AG09319 (cell line): ENCODE measurements around the gene EPHB1.

ENCODE experiments used
- DNase-seq: peaks from one replicate; pipeline ENCODE4 v3.0.0-alpha.2; 2010; ENCODE audit warnings: low read depth; ENCODE audit errors: extremely low read depth
- TF ChIP-seq, protein P1 (sequence below): IDR thresholded peaks from 2 replicates; pipeline ENCODE4 v1.5.1; 2011; ENCODE audit warnings: low read depth, mild to moderate bottlenecking, inconsistent platforms, low read length, moderate library complexity

The EPHB1 gene

DNA sequence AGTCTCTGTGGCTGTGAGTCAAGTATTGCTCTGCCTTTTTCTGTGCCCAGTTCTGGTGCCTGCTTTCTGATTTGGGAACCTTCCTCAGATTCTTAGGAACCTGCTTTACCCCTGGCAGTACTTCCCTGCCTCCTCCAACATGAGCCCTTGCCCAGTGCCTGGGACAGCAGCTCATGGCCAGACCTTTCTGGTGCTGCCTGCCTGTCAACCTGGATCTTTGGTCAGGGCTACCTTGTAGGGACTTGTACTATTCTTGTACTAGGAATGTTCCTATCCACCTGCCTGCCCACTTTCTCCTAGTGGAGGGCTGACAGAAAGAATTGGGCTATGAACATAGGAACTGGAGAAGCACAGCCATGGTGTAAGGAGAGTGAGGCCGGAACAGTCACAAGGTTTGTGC lies 28.8 kb upstream of the EPHB1 start:
- DNase-seq = no peak
- TF ChIP-seq, protein P1, sequence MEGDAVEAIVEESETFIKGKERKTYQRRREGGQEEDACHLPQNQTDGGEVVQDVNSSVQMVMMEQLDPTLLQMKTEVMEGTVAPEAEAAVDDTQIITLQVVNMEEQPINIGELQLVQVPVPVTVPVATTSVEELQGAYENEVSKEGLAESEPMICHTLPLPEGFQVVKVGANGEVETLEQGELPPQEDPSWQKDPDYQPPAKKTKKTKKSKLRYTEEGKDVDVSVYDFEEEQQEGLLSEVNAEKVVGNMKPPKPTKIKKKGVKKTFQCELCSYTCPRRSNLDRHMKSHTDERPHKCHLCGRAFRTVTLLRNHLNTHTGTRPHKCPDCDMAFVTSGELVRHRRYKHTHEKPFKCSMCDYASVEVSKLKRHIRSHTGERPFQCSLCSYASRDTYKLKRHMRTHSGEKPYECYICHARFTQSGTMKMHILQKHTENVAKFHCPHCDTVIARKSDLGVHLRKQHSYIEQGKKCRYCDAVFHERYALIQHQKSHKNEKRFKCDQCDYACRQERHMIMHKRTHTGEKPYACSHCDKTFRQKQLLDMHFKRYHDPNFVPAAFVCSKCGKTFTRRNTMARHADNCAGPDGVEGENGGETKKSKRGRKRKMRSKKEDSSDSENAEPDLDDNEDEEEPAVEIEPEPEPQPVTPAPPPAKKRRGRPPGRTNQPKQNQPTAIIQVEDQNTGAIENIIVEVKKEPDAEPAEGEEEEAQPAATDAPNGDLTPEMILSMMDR = no peak

DNA sequence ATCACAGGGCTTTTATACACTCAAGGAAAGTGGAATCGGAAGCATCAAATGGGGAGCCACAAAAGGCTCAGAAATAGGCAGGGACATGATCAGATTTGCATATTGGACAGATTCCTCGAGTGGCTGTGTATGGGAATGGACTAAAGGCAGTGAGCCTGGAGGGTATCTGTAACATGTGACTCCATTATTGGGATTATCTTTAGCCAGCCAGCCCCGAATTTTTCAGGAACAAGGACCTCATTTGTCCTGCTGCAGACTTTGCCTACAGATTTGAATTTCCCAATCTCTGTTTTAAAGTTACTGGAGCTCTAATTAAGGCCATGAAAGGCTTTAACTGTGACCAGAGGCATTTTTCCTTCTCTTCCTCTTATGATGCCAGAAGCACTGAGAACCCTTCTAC lies 26.9 kb upstream of the EPHB1 start:
- DNase-seq = no peak
- TF ChIP-seq, protein P1 = no peak

DNA sequence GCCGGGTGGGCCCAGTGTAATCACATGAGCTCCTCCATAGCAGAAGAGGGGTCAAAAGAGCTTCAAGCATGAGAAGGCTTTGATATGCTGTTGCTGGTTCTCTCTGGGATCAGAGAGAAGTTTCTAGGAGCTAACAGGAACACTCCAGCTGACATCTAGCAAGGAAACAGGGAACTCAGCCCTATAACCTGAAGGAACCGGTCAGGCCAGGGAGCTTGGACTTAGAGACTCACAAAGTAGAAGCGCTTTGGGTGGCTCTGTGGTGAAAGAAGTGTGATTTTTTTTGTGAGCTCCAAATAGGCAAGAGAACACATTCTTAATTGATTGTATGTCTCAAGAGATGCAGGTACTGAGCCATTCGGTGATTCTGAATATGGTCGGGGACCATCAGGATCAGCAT lies 26.2 kb upstream of the EPHB1 start:
- TF ChIP-seq, protein P1 = no peak
- DNase-seq = no peak

DNA sequence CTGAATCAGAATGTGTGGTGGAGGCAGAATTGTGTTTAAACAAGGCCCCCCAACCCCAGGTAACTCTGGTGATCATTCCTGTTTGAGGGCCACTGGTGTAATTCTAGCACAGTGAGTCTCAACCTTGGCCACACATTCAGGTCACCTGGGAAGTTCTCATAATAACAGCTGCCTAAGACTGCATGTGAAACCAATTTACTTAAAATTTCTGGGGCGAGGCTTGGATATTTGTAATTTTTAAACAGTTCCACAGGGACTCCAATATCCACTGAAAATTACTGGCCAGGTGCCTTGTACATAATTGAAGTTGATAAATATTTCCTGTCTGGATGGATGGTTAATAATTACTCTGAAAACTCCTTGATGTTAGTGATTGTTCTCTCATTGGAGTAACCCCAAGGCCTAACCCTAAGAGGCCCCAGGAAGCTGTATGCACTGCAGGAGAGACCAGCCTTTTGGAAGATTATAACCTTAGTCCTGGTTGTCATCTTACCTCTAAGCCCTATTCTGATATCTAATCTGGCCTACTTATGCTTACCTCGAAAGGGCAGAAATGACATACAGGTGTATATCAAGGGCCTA lies 25.7 kb upstream of the EPHB1 start:
- DNase-seq = no peak
- TF ChIP-seq, protein P1 = no peak

DNA sequence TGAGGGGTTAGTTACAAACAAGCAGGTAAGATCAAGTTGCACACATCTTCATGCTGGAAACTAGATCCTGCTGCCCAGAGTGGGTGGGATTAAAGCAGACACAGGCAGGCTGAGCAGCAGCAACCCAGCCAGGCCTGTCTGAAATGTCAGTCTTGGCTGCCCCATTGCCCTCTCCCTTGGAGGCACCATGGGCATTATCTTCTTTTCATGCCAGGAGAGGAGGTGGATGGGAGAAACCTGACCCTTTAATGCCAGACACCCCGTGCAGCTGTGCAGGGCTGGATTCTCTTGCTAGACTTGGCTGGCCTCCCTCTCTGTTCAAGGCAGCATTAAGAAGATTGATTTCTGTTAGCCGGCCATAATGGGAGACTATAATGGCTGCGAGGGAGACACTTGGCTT lies 23.0 kb upstream of the EPHB1 start:
- TF ChIP-seq, protein P1 = no peak
- no peak for DNase-seq

DNA sequence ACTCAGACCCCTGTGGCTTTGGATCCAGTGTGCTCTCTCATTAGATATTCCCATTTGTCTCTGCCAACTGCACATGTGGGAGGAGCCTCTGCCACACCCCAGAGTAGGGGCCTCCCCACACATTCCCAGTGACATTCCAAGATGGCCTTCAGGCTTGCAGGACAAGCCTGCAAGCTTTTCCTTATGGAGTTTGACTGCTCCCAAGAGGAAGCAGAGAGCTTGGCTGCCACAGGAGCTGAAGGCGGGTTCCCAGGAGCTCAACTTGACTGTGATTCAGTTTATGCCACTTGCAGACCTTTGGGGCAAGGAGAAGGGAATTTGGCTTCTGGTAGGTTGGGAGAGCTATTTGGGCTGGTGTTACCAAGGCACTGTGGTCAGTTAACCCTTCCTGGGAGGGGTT lies 22.5 kb upstream of the EPHB1 start:
- TF ChIP-seq, protein P1 = no peak
- DNase-seq = no peak

DNA sequence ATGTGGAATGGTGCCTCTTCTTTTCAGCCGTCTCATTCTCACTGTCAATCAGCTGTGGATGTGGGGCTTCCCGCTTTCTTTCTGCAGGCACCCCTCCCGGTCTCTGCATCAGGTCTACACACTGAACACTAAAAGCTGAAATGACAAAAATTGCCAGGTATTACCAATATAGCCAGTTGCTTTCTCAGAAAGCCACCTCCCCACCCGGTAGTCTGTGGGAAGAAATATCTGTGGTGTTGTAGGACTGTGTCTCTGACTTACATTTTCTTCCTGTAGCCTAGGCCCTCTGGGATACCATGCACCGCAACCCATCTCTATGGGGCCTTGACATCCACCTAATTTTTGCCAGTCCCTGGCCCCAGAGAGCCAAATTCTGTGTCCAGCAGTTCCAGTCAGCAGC lies 19.2 kb upstream of the EPHB1 start:
- no peak for DNase-seq
- TF ChIP-seq, protein P1 = no peak
